Measurements from ENCODE around the gene LCMT2.

LCMT2 gene

DNA sequence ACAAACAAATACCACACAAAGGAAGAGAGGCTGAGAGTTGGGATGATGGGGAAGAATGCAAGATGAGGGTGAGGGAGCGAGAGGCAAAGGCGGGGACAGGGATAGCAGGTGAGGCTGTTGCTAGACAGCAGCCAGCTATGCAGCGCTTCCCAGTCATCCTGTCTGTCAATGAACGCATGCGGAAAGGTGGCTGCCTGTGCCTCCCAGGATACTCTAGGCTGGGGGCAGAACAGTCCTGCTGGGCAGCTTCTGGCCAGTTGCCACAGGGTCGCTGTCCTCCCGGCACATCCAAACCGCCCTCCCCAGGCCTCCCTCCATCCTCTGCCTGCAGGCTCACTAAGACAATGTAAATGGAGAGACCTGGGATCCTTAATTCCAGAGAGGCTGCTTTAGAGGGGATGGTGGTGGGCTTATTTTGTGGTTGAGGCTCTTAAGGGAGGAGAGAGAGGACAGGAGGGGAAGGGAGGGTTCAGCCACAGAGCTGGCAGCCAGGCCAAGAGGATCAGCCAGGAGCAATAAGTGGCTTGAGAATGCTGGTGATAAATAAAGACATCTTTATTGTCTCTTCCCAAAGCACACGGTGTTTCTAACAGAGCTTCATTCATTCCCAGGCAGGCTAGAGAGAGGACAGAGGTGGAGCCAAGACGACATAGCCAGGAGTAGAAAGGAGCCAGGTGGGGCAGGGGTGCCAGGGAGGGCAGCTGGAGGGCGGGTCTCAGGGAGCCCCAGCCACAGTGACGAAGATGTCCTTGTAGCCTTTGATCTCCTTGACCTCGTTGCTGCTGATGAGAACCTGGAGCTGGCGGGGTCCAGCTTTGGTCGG lies 54.4 kb downstream of the LCMT2 start:
- no peak for DNase-seq

- DNase-seq, result no peak
Measured at GRCh38 chr15:43274136-43274535, 56.2 kb downstream of the LCMT2 start.
